Measurements from ENCODE around the gene CNTN4.

CNTN4 gene

GRCh38 chr3:2211568-2211967, 112.9 kb downstream of the CNTN4 start:
- H3K4me2 ChIP-seq, result no peak overlapping the region
- H2AFZ ChIP-seq (ENCODE audit: low read depth), result no peak overlapping the region
- TF ChIP-seq CTCF (conservative IDR thresholded peaks at IDR 0.05; ENCODE audit: low read depth, low read length), result no peak
- no peaks in the 10 kb centered on the region for H3K27me3 ChIP-seq (ENCODE audit: insufficient read depth, low read depth)
- H3K36me3 ChIP-seq (ENCODE audit: insufficient read depth), result no peaks in the 10 kb centered on the region
- H3K27ac ChIP-seq, result no peak overlapping the region
- no peaks in the 10 kb centered on the region for H3K4me1 ChIP-seq (ENCODE audit: low read depth, poor library complexity, severe bottlenecking)
- no peaks in the 10 kb centered on the region for H4K20me1 ChIP-seq (ENCODE audit: insufficient read depth)
- H3K4me3 ChIP-seq (IDR thresholded peaks at IDR 0.05; ENCODE audit: insufficient read depth, low read depth, low read length), result no peak overlapping the region
- H3K9ac ChIP-seq, result no peak overlapping the region
- H3K79me2 ChIP-seq (ENCODE audit: insufficient read depth, low read depth), result no peaks in the 10 kb centered on the region

- no peaks in the 10 kb centered on the region for H3K36me3 ChIP-seq (ENCODE audit: insufficient read depth)
- H3K27me3 ChIP-seq (ENCODE audit: insufficient read depth, low read depth), result no peaks in the 10 kb centered on the region
- no peak overlapping the region for H3K4me3 ChIP-seq (IDR thresholded peaks at IDR 0.05; ENCODE audit: insufficient read depth, low read depth, low read length)
- no peak overlapping the region for H2AFZ ChIP-seq (ENCODE audit: low read depth)
- no peaks in the 10 kb centered on the region for H3K79me2 ChIP-seq (ENCODE audit: insufficient read depth, low read depth)
- no peak overlapping the region for H3K9ac ChIP-seq
- no peak for TF ChIP-seq CTCF (conservative IDR thresholded peaks at IDR 0.05; ENCODE audit: low read depth, low read length)
- no peak overlapping the region for H3K27ac ChIP-seq
- H4K20me1 ChIP-seq (ENCODE audit: insufficient read depth), result no peaks in the 10 kb centered on the region
- H3K4me2 ChIP-seq, result no peak overlapping the region
- no peaks in the 10 kb centered on the region for H3K4me1 ChIP-seq (ENCODE audit: low read depth, poor library complexity, severe bottlenecking)
Observed at GRCh38 chr3:2212206-2212605, 113.5 kb downstream of the CNTN4 start.

- H3K4me2 ChIP-seq, result no peak overlapping the region
- no peaks in the 10 kb centered on the region for H4K20me1 ChIP-seq (ENCODE audit: insufficient read depth)
- no peaks in the 10 kb centered on the region for H3K79me2 ChIP-seq (ENCODE audit: insufficient read depth, low read depth)
- no peak overlapping the region for H3K27ac ChIP-seq
- H3K27me3 ChIP-seq (ENCODE audit: insufficient read depth, low read depth), result no peaks in the 10 kb centered on the region
- no peak overlapping the region for H2AFZ ChIP-seq (ENCODE audit: low read depth)
- H3K4me3 ChIP-seq (IDR thresholded peaks at IDR 0.05; ENCODE audit: insufficient read depth, low read depth, low read length), result no peak overlapping the region
- no peaks in the 10 kb centered on the region for H3K4me1 ChIP-seq (ENCODE audit: low read depth, poor library complexity, severe bottlenecking)
- TF ChIP-seq CTCF (conservative IDR thresholded peaks at IDR 0.05; ENCODE audit: low read depth, low read length), result no peak
- H3K9ac ChIP-seq, result no peak overlapping the region
- no peaks in the 10 kb centered on the region for H3K36me3 ChIP-seq (ENCODE audit: insufficient read depth)
Observed at GRCh38 chr3:2218375-2218774, 119.7 kb downstream of the CNTN4 start.

- Histone ChIP-seq H3K4me2 (no peak overlapping the region), H3K27ac (no peak overlapping the region), H3K36me3 (ENCODE audit: insufficient read depth) (no peaks in the 10 kb centered on the region), H4K20me1 (ENCODE audit: insufficient read depth) (no peaks in the 10 kb centered on the region), H3K79me2 (ENCODE audit: insufficient read depth, low read depth) (no peaks in the 10 kb centered on the region), H3K27me3 (ENCODE audit: insufficient read depth, low read depth) (no peaks in the 10 kb centered on the region), H3K9ac (no peak overlapping the region), H3K4me1 (ENCODE audit: low read depth, poor library complexity, severe bottlenecking) (no peaks in the 10 kb centered on the region), H3K4me3 (IDR thresholded peaks at IDR 0.05; ENCODE audit: insufficient read depth, low read depth, low read length) (no peak overlapping the region), H2AFZ (ENCODE audit: low read depth) (no peak overlapping the region)
- no peak for TF ChIP-seq CTCF (conservative IDR thresholded peaks at IDR 0.05; ENCODE audit: low read depth, low read length)
Observed at GRCh38 chr3:2218816-2219215, 120.2 kb downstream of the CNTN4 start.

GRCh38 chr3:2236203-2236602, 137.5 kb downstream of the CNTN4 start:
- Histone ChIP-seq H3K79me2 (ENCODE audit: insufficient read depth, low read depth) (no peaks in the 10 kb centered on the region), H4K20me1 (ENCODE audit: insufficient read depth) (no peaks in the 10 kb centered on the region), H3K36me3 (ENCODE audit: insufficient read depth) (no peaks in the 10 kb centered on the region), H3K27me3 (ENCODE audit: insufficient read depth, low read depth) (no peaks in the 10 kb centered on the region), H3K27ac (no peak overlapping the region), H3K4me2 (no peak overlapping the region), H3K4me1 (ENCODE audit: low read depth, poor library complexity, severe bottlenecking) (no peaks in the 10 kb centered on the region), H3K4me3 (IDR thresholded peaks at IDR 0.05; ENCODE audit: insufficient read depth, low read depth, low read length) (no peak overlapping the region), H2AFZ (ENCODE audit: low read depth) (no peak overlapping the region), H3K9ac (no peak overlapping the region)
- TF ChIP-seq CTCF (conservative IDR thresholded peaks at IDR 0.05; ENCODE audit: low read depth, low read length), result no peak

All from KMS-11 (cell line).